SK-N-SH (cell line): ENCODE data around the gene LRSAM1. TPM values are rescaled to one million over a fixed set of nuclear protein-coding genes. Genes with fewer than 3 reads are reported as not detected.

Experiments
- CTCF ChIA-PET: fragments of 300-600, 350-600 bp; formaldehyde crosslinking; extraction: SDS; loops from one replicate; lab custom pipeline; 2021; lab: Yijun Ruan, JAX
- POLR2A ChIA-PET: fragments of 350-600 bp; sonication (Branson Sonifier 250); formaldehyde crosslinking; extraction: SDS; loops from one replicate; lab custom pipeline; 2020; ENCODE audit warnings: antibody characterized with exemption, inconsistent platforms; lab: Yijun Ruan, JAX
- DNase-seq: peaks from one replicate; pipeline ENCODE4 v3.0.0; 2012
- H2AFZ ChIP-seq: fragments of 200-600 bp; sonication (generic); 2 replicates; pipeline ENCODE4 v1.8.1; 2016; ENCODE audit warnings: antibody characterized with exemption, mild to moderate bottlenecking, low read depth
- H3F3A ChIP-seq: fragments of 200-600 bp; sonication (generic); replicated peaks from 2 replicates; pipeline ENCODE3; 2016; ENCODE audit warnings: antibody characterized with exemption, mild to moderate bottlenecking; ENCODE audit not compliant: insufficient read depth
- H3K27ac ChIP-seq, 2 experiments: fragments of 200-500 bp in 1 of 2; fragments of 200-600 bp in 1 of 2; sonication (Bioruptor generic) in 1 of 2; sonication (generic), shearing (Covaris generic) in 1 of 2; 2 replicates each; pipeline versions ENCODE4 v1.5.1 to v1.6.1; 2014 to 2016; ENCODE audit warnings: low read depth in 2 of 2, inconsistent platforms in 1 of 2, low read length in 1 of 2, mild to moderate bottlenecking in 1 of 2, mixed read lengths in 1 of 2
- H3K27me3 ChIP-seq: fragments of 200-600 bp; sonication (generic), shearing (Covaris generic); 2 replicates; pipeline ENCODE4 v1.6.1; 2016; ENCODE audit warnings: mixed run types; ENCODE audit not compliant: insufficient read depth
- H3K36me3 ChIP-seq, 2 experiments: fragments of 200-500 bp in 1 of 2; fragments of 200-600 bp in 1 of 2; sonication (Bioruptor generic) in 1 of 2; sonication (generic) in 1 of 2; replicated peaks in 1 of 2; 2 replicates each; pipeline versions ENCODE3 to v1.5.1; 2014 to 2016; ENCODE audit warnings: low read length in 1 of 2, mild to moderate bottlenecking in 1 of 2; ENCODE audit not compliant: insufficient read depth in 2 of 2, control insufficient read depth in 1 of 2
- H3K4me1 ChIP-seq, 2 experiments: fragments of 200-500 bp in 1 of 2; fragments of 200-600 bp in 1 of 2; sonication (Bioruptor generic) in 1 of 2; sonication (generic), shearing (Covaris generic) in 1 of 2; 2 replicates each; pipeline versions ENCODE4 v1.5.1 to v1.6.1; 2014 to 2016; ENCODE audit warnings: low read depth in 1 of 2, low read length in 1 of 2, mixed run types in 1 of 2; ENCODE audit not compliant: insufficient read depth in 2 of 2, control insufficient read depth in 1 of 2
- H3K4me2 ChIP-seq: fragments of 200-600 bp; sonication (generic), shearing (Covaris generic); 2 replicates; pipeline ENCODE4 v1.6.1; 2017; ENCODE audit warnings: mixed run types
- H3K4me3 ChIP-seq, 2 experiments: fragments of 200-500 bp in 1 of 2; fragments of 200-600 bp in 1 of 2; sonication (Bioruptor generic) in 1 of 2; sonication (generic), shearing (Covaris generic) in 1 of 2; 2 replicates each; pipeline versions ENCODE4 v1.5.1 to v1.8.1; 2014 to 2016; ENCODE audit warnings: low read depth in 2 of 2, inconsistent platforms in 1 of 2, low read length in 1 of 2, mild to moderate bottlenecking in 1 of 2, mixed read lengths in 1 of 2, moderate library complexity in 1 of 2
- H3K79me2 ChIP-seq: fragments of 200-600 bp; sonication (generic); 2 replicates; pipeline ENCODE4 v1.8.1; 2017; ENCODE audit warnings: mild to moderate bottlenecking; ENCODE audit not compliant: insufficient read depth
- H3K9ac ChIP-seq: fragments of 200-600 bp; sonication (generic); 2 replicates; pipeline ENCODE4 v1.6.1; 2017; ENCODE audit warnings: mixed run types
- H3K9me2 ChIP-seq: fragments of 200-600 bp; sonication (generic); 2 replicates; pipeline ENCODE4 v1.6.1; 2017; ENCODE audit warnings: mixed run types
- H3K9me3 ChIP-seq: fragments of 200-600 bp; sonication (generic); 2 replicates; pipeline ENCODE4 v1.6.1; 2017; ENCODE audit warnings: mixed run types, mild to moderate bottlenecking, moderate library complexity
- H4K20me1 ChIP-seq: fragments of 200-600 bp; sonication (generic); 2 replicates; pipeline ENCODE4 v1.6.1; 2017; ENCODE audit warnings: mild to moderate bottlenecking, mixed run types; ENCODE audit not compliant: insufficient read depth
- CHD2 ChIP-seq: fragments of 150-350 bp; IDR thresholded peaks from 2 replicates; pipeline ENCODE4 v1.6.1; 2018; ENCODE audit warnings: low read length; ENCODE audit not compliant: partially characterized antibody
- EP300 ChIP-seq, 2 experiments: IDR thresholded peaks; 2 replicates each; pipeline versions ENCODE4 v1.4.0 to v1.6.1; 2012; ENCODE audit warnings: borderline replicate concordance in 1 of 2, low read depth in 1 of 2, low read length in 1 of 2
- EZH2phosphoT487 ChIP-seq: fragments of 200-600 bp; sonication (generic); IDR thresholded peaks from 2 replicates; pipeline ENCODE4 v1.6.1; 2017; ENCODE audit warnings: low read depth, mixed run types, mild to moderate bottlenecking, antibody characterized with exemption, moderate library complexity, borderline replicate concordance
- FOXJ3 ChIP-seq: sonication (generic); formaldehyde crosslinking; IDR thresholded peaks from 2 replicates; pipeline ENCODE4 v1.5.1; 2020; ENCODE audit warnings: mild to moderate bottlenecking, missing genetic modification reagents
- GABPA ChIP-seq: IDR thresholded peaks from 2 replicates; pipeline ENCODE4 v1.4.0; 2012; ENCODE audit warnings: low read depth, mild to moderate bottlenecking
- IRF3 ChIP-seq: fragments of 150-350 bp; IDR thresholded peaks from 2 replicates; pipeline ENCODE4 v1.6.1; 2016; ENCODE audit warnings: mild to moderate bottlenecking, low read depth, low read length
- MXI1 ChIP-seq: IDR thresholded peaks from 2 replicates; pipeline ENCODE4 v1.6.1; 2012; ENCODE audit warnings: mild to moderate bottlenecking, low read depth, low read length, improper control_type of control experiment
- NFIC ChIP-seq: IDR thresholded peaks from 2 replicates; pipeline ENCODE4 v1.4.0; 2012; ENCODE audit warnings: borderline replicate concordance
- RAD21 ChIP-seq: IDR thresholded peaks from 2 replicates; pipeline ENCODE4 v1.6.1; 2012; ENCODE audit warnings: mild to moderate bottlenecking, low read length
- RXRA ChIP-seq: IDR thresholded peaks from 2 replicates; pipeline ENCODE4 v1.4.0; 2012; ENCODE audit warnings: low read depth, mild to moderate bottlenecking, borderline replicate concordance
- SIN3A ChIP-seq: IDR thresholded peaks from 2 replicates; pipeline ENCODE4 v1.6.1; 2012; ENCODE audit warnings: low read depth, mild to moderate bottlenecking, low read length, moderate library complexity, borderline replicate concordance
- SMC3 ChIP-seq: IDR thresholded peaks from 2 replicates; pipeline ENCODE4 v1.6.1; 2012; ENCODE audit warnings: low read depth, low read length, improper control_type of control experiment
- TAF1 ChIP-seq: IDR thresholded peaks from 2 replicates; pipeline ENCODE4 v1.6.1; 2012; ENCODE audit warnings: low read depth, mild to moderate bottlenecking, low read length, moderate library complexity, borderline replicate concordance
- YY1 ChIP-seq: IDR thresholded peaks from 2 replicates; pipeline ENCODE4 v1.4.0; 2012; ENCODE audit warnings: low read depth, mild to moderate bottlenecking
- ZBTB33 ChIP-seq: IDR thresholded peaks from 2 replicates; pipeline ENCODE4 v1.4.0; 2012; ENCODE audit warnings: low read depth, borderline replicate concordance
- WGBS: methylation state at CpG from one replicate; pipeline ENCODE4 v1.1.6; 2017; ENCODE audit warnings: low lambda C conversion rate; 5-methylcytosine and 5-hydroxymethylcytosine counted together
- polyA plus RNA-seq, 3 experiments: library from polyadenylated mRNA; depleted of rRNA; stranded (reverse); fragments of >200 nt; gene quantifications; 2 replicates each; pipeline ENCODE4 v1.2.3, GENCODE V29; 2012
- TF ChIP-seq, protein P1 (sequence below): IDR thresholded peaks from 2 replicates; pipeline ENCODE4 v1.4.0; 2012; ENCODE audit warnings: low read depth, borderline replicate concordance
- TF ChIP-seq, protein P2 (sequence below): IDR thresholded peaks from 2 replicates; pipeline ENCODE4 v1.4.0; 2012; ENCODE audit warnings: low read depth
- TF ChIP-seq, protein P3 (sequence below): fragments of 150-350 bp; IDR thresholded peaks from 2 replicates; pipeline ENCODE4 v1.6.1; 2017; ENCODE audit warnings: antibody characterized with exemption, low read length, low read depth, borderline replicate concordance
- TF ChIP-seq, protein P4 (sequence below): IDR thresholded peaks from 2 replicates; pipeline ENCODE4; 2012

LRSAM1 gene
- polyA plus RNA-seq, 1 of the 3 experiments (the other 2 are of a cell fraction), result 8.0 TPM

GRCh38 chr9:127490535-127491230, 39.4 kb downstream of the LRSAM1 start:
- CTCF ChIA-PET, result interaction anchor here (0.5 to 3.7 kb wide), 9 partner anchors 13 to 643 kb away, joined by 3 to 25 read pairs (median 4); partner anchors contain the start of gene TOR2A
- H3K27me3 ChIP-seq, result no peaks in the 10 kb centered on the region
- no peak for DNase-seq
- no peak overlapping the region for H3K9ac ChIP-seq
- peaks cover 4 to 6% of the 10 kb centered on the region in 2 experiments; a peak in 2 of 4 replicates for H3K4me1 ChIP-seq
- H3F3A ChIP-seq, result peaks cover 23% of the 10 kb centered on the region
- TF ChIP-seq EP300 (IDR thresholded peaks at IDR 0.05; ENCODE audit: borderline replicate concordance in 1 of 2, low read depth in 1 of 2, low read length in 1 of 2) (no peak), FOXJ3 (CRISPR knock-in tag) (no peak), TAF1 (no peak), YY1 (no peak), MXI1 (no peak), SIN3A (no peak), RAD21 (no peak), RXRA (no peak), ZBTB33 (no peak), CHD2 (no peak), NFIC (no peak), EZH2phosphoT487 (no peak), IRF3 (no peak), GABPA (no peak), SMC3 (no peak)
- TF ChIP-seq, protein P1, sequence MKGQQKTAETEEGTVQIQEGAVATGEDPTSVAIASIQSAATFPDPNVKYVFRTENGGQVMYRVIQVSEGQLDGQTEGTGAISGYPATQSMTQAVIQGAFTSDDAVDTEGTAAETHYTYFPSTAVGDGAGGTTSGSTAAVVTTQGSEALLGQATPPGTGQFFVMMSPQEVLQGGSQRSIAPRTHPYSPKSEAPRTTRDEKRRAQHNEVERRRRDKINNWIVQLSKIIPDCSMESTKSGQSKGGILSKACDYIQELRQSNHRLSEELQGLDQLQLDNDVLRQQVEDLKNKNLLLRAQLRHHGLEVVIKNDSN, result no peak
- TF ChIP-seq, protein P2, sequence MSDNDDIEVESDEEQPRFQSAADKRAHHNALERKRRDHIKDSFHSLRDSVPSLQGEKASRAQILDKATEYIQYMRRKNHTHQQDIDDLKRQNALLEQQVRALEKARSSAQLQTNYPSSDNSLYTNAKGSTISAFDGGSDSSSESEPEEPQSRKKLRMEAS, result no peak
- TF ChIP-seq, protein P3, sequence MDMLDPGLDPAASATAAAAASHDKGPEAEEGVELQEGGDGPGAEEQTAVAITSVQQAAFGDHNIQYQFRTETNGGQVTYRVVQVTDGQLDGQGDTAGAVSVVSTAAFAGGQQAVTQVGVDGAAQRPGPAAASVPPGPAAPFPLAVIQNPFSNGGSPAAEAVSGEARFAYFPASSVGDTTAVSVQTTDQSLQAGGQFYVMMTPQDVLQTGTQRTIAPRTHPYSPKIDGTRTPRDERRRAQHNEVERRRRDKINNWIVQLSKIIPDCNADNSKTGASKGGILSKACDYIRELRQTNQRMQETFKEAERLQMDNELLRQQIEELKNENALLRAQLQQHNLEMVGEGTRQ, result no peak
- TF ChIP-seq, protein P4, sequence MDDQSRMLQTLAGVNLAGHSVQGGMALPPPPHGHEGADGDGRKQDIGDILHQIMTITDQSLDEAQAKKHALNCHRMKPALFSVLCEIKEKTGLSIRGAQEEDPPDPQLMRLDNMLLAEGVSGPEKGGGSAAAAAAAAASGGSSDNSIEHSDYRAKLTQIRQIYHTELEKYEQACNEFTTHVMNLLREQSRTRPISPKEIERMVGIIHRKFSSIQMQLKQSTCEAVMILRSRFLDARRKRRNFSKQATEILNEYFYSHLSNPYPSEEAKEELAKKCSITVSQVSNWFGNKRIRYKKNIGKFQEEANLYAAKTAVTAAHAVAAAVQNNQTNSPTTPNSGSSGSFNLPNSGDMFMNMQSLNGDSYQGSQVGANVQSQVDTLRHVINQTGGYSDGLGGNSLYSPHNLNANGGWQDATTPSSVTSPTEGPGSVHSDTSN, result no peak
- 90% methylated on average over 8 of the region's 9 CpGs for WGBS
- no peak overlapping the region for H2AFZ ChIP-seq
- no peaks in the 10 kb centered on the region for H3K9me3 ChIP-seq
- no peaks in the 10 kb centered on the region for H4K20me1 ChIP-seq
- H3K4me2 ChIP-seq, result no peak overlapping the region
- no peaks in the 10 kb centered on the region for H3K9me2 ChIP-seq
- no peaks in the 10 kb centered on the region for H3K79me2 ChIP-seq
- no peak overlapping the region for H3K4me3 ChIP-seq
- POLR2A ChIA-PET, result interaction anchor here (0.8 kb wide), 1 partner anchor 50 kb away, joined by 3 read pairs; no protein-coding TSS in a partner anchor
- H3K36me3 ChIP-seq, result peaks cover 3 to 40% of the 10 kb centered on the region in 2 experiments
- no peak overlapping the region; a peak in 1 of 4 replicates for H3K27ac ChIP-seq
